GM12878 (cell line): ENCODE measurements around the gene SPOP. TPM values are rescaled to one million over a fixed set of nuclear protein-coding genes. Genes with fewer than 3 reads are reported as not detected.

Experiments used
- BCL3 ChIP-seq: IDR thresholded peaks from 2 replicates; pipeline ENCODE4 v1.6.1; 2011; ENCODE audit warnings: borderline replicate concordance, low read depth, mild to moderate bottlenecking, moderate library complexity, low read length; ENCODE audit not compliant: insufficient read depth, poor library complexity, severe bottlenecking
- BCLAF1 ChIP-seq: fragments of 450-650 bp; IDR thresholded peaks from 2 replicates; pipeline ENCODE4 v1.6.1; 2017; ENCODE audit warnings: antibody characterized with exemption, mild to moderate bottlenecking, moderate library complexity
- EED ChIP-seq: sonication (generic); IDR thresholded peaks from 2 replicates; pipeline ENCODE4 v1.6.1; 2016; ENCODE audit warnings: antibody characterized with exemption, low read depth
- GABPA ChIP-seq: IDR thresholded peaks from 2 replicates; pipeline ENCODE4 v1.6.1; 2014; ENCODE audit warnings: antibody characterized with exemption, low read depth, mild to moderate bottlenecking, inconsistent platforms
- HDAC2 ChIP-seq: fragments of 200-600 bp; sonication (generic); IDR thresholded peaks from 2 replicates; pipeline ENCODE4 v1.6.1; 2017
- NRF1 ChIP-seq: conservative IDR thresholded peaks from 2 replicates; pipeline ENCODE4 v1.6.1; 2011; ENCODE audit warnings: mild to moderate bottlenecking, low read depth, low read length, improper control_type of control experiment
- PBX3 ChIP-seq: IDR thresholded peaks from 2 replicates; pipeline ENCODE4 v1.6.1; 2011; ENCODE audit warnings: mild to moderate bottlenecking, low read depth, low read length, moderate library complexity; ENCODE audit not compliant: insufficient replicate concordance
- PKNOX1 ChIP-seq: fragments of 450-650 bp; IDR thresholded peaks from 2 replicates; pipeline ENCODE4 v1.6.1; 2016; ENCODE audit warnings: mild to moderate bottlenecking
- RAD21 ChIP-seq: IDR thresholded peaks from 2 replicates; pipeline ENCODE4 v1.6.1; 2011; ENCODE audit warnings: mild to moderate bottlenecking, low read depth, low read length, moderate library complexity; ENCODE audit not compliant: insufficient read depth
- REST ChIP-seq: IDR thresholded peaks from 2 replicates; pipeline ENCODE4 v1.6.1; 2012; ENCODE audit warnings: mild to moderate bottlenecking, low read depth, low read length
- SIN3A ChIP-seq: IDR thresholded peaks from 2 replicates; pipeline ENCODE4 v1.6.1; 2012; ENCODE audit warnings: low read depth, low read length, improper control_type of control experiment
- SMAD5 ChIP-seq: IDR thresholded peaks from 2 replicates; pipeline ENCODE4 v1.6.1; 2016; ENCODE audit warnings: antibody characterized with exemption, low read depth
- SUPT20H ChIP-seq: IDR thresholded peaks from 2 replicates; pipeline ENCODE4 v1.6.1; 2011; ENCODE audit warnings: low read depth, mild to moderate bottlenecking, low read length, moderate library complexity, borderline replicate concordance; ENCODE audit not compliant: control insufficient read depth
- TAF1 ChIP-seq: IDR thresholded peaks from 2 replicates; pipeline ENCODE4 v1.6.1; 2011; ENCODE audit warnings: mild to moderate bottlenecking, low read depth, low read length, borderline replicate concordance
- TARDBP ChIP-seq: IDR thresholded peaks from 2 replicates; pipeline ENCODE4 v1.6.1; 2016; ENCODE audit warnings: borderline replicate concordance
- USF2 ChIP-seq: IDR thresholded peaks from 2 replicates; pipeline ENCODE4 v1.6.1; 2011; ENCODE audit warnings: low read depth, low read length, improper control_type of control experiment, borderline replicate concordance
- ZNF384 ChIP-seq: IDR thresholded peaks from 2 replicates; pipeline ENCODE4 v1.6.1; 2012; ENCODE audit warnings: low read depth, mild to moderate bottlenecking, low read length, improper control_type of control experiment, borderline replicate concordance
- polyA plus RNA-seq, 11 experiments: library from polyadenylated mRNA; depleted of rRNA in 4 of 11; unstranded in 6 of 11; stranded (reverse) in 5 of 11; fragments of >200 nt; fragmentation: Nextera tagmentation in 4 of 11; fragmentation: Illumina TruSeq in 1 of 11; extraction: Ambion mirVana in 4 of 11; extraction: Trizol in 1 of 11; gene quantifications; 1 replicate in 1 of 11; 2 replicates in 10 of 11; pipeline versions ENCODE4 v1.2.1 to v1.2.3, GENCODE V29; 2011 to 2016; ENCODE audit warnings: inconsistent platforms in 2 of 11, missing spikeins in 2 of 11, low read depth in 1 of 11
- total RNA-seq, 4 experiments: library from RNA; depleted of rRNA in 3 of 4; stranded (reverse); fragments of >200 nt in 3 of 4; fragmentation: Illumina TruSeq in 1 of 4; extraction: Trizol in 1 of 4; gene quantifications; 2 replicates each; pipeline versions ENCODE4 v1.2.1 to v1.2.3, GENCODE V29; 2013 to 2021

Gene SPOP
- total and polyA plus RNA-seq, 10 of the 15 experiments (the other 5 are each of a cell fraction or from before 2014, with no cell fraction given): 35.1 to 80.4 (median 44.7) TPM

- no peak for TF ChIP-seq PBX3
- TF ChIP-seq RAD21: peak; percentile 93
- no peak for TF ChIP-seq ZNF384
- no peak for TF ChIP-seq REST
- TF ChIP-seq TAF1: no peak
- TF ChIP-seq SMAD5: no peak
- no peak for TF ChIP-seq SIN3A
- no peak for TF ChIP-seq TARDBP
- no peak for TF ChIP-seq USF2
- TF ChIP-seq HDAC2: no peak
- no peak for TF ChIP-seq EED
- TF ChIP-seq PKNOX1: no peak
- no peak for TF ChIP-seq SUPT20H
- TF ChIP-seq BCL3: no peak
- no peak for TF ChIP-seq GABPA
- TF ChIP-seq NRF1: no peak; the same call in 1 of the 2 replicates
- no peak for TF ChIP-seq BCLAF1
Measured at GRCh38 chr17:49556223-49556943, 121.5 kb downstream of the SPOP start (continued).
